Measurements from ENCODE around the gene ANKRD9. TPM values are rescaled to one million over a fixed set of nuclear protein-coding genes. Genes with fewer than 3 reads are reported as not detected.

Gene ANKRD9
- total RNA-seq, 4 donors from 2014 or later: 171 to 504 (median 319) TPM

DNA sequence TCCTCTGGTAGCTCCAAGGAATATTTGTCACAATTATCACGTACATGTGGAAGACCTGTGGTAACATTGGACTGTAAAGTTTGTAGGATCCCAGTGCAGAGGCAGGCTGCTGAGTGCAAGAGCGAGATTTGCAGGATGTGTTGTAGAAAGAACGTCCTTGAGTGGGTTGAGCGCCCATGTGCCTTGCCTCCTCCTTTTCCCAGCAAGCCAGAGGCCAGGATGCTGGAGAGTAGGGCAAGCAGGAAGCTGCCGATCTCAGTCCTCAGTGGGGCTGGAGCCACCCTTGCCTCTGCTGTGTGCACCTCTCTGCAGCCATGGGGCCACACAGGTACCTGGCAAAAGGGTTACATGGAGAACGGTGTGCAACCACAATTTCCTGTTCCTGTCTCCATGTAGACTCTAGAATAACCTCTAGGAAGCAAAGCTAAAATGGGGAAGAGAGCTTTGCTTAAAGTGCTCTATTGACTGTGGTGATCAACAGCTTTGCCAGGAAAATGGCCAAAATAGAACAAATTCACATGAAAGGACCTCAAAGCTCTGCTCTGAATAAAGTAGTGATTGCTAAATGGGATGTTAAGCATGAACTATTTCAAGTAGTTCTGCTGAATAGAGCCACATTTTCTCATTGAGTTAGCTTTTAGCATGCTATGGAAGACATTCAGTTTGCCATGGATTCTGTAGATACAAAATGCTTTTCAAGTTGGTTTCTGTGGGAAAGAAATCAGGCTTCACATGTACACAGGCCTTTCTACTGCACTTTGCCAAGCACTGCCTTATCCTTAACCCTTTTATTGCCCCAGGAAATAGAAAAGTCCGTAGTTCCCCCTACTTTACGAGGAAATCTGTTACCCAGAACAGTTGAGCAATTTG, 37.4 kb downstream of the ANKRD9 start:
- Histone ChIP-seq H3K27me3 (no peaks in the 10 kb centered on the region), H3K4me3 (no peak overlapping the region), H3K27ac (peak overlapping the region in 2 of 4 donors; percentile 7 to 46), H3K36me3 (no peaks in the 10 kb centered on the region), H3K4me1 (peaks cover 0 to 18% (median 7%) of the 10 kb centered on the region in 4 donors), H3K9me3 (no peaks in the 10 kb centered on the region)
- DNase-seq: no peak
- in situ Hi-C loops (cut with MboI; ENCODE audit: low pct_ligation_motif_present in 1 of 4, low pct_unique_long_range_greater_than_20kb in 1 of 4, low sequenced_read_pairs in 3 of 4): no loop called here
- intact Hi-C loops (cut with DNase I; ENCODE audit: low total_unique reads): no loop called here
- 75 to 78% methylated on average over 3 to 8 of the region's 8 CpGs for WGBS, 2 donors (ENCODE audit: low coverage in 1 of 2)
- no peak for TF ChIP-seq POLR2A (IDR thresholded peaks at IDR 0.05)
- TF ChIP-seq, protein P1, sequence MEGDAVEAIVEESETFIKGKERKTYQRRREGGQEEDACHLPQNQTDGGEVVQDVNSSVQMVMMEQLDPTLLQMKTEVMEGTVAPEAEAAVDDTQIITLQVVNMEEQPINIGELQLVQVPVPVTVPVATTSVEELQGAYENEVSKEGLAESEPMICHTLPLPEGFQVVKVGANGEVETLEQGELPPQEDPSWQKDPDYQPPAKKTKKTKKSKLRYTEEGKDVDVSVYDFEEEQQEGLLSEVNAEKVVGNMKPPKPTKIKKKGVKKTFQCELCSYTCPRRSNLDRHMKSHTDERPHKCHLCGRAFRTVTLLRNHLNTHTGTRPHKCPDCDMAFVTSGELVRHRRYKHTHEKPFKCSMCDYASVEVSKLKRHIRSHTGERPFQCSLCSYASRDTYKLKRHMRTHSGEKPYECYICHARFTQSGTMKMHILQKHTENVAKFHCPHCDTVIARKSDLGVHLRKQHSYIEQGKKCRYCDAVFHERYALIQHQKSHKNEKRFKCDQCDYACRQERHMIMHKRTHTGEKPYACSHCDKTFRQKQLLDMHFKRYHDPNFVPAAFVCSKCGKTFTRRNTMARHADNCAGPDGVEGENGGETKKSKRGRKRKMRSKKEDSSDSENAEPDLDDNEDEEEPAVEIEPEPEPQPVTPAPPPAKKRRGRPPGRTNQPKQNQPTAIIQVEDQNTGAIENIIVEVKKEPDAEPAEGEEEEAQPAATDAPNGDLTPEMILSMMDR (IDR thresholded peaks at IDR 0.05): no peak
- no peak for TF ChIP-seq POLR2AphosphoS5 (IDR thresholded peaks at IDR 0.05)
- TF ChIP-seq EP300 (IDR thresholded peaks at IDR 0.05; ENCODE audit: low read depth): no peak

DNA sequence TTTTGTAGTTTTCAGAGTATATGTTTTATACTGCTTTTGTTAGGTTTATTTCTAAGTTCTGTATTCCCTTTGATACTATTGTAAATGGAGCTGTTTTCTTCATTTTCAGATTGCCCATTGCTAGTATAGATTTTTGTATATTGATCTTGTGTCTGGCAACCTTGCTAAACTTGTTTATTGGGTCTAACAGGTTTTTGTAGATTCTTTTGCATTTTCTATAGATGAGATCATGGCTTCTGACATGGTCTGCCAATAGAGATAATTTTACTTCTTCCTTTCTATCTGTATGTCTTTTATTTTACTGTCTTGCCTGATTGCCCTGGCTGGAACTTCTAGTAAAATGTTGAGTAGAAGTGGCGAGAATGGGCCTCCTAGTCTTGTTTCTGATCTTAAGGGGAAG, 40.3 kb downstream of the ANKRD9 start:
- 76 to 83% methylated on average over 1 of the region's 1 CpG for WGBS, 2 donors (ENCODE audit: low coverage in 1 of 2)
- Histone ChIP-seq H3K27ac (no peak overlapping the region), H3K27me3 (no peaks in the 10 kb centered on the region), H3K36me3 (no peaks in the 10 kb centered on the region), H3K9me3 (no peaks in the 10 kb centered on the region), H3K4me3 (no peak overlapping the region), H3K4me1 (peaks cover 0 to 30% (median 12%) of the 10 kb centered on the region in 4 donors)
- TF ChIP-seq POLR2A (IDR thresholded peaks at IDR 0.05) (no peak), POLR2AphosphoS5 (IDR thresholded peaks at IDR 0.05) (no peak), EP300 (IDR thresholded peaks at IDR 0.05; ENCODE audit: low read depth) (no peak)
- TF ChIP-seq, protein P1 (IDR thresholded peaks at IDR 0.05): no peak
- intact Hi-C loops (cut with DNase I; ENCODE audit: low total_unique reads): no loop called here
- in situ Hi-C loops (cut with MboI; ENCODE audit: low pct_ligation_motif_present in 1 of 4, low pct_unique_long_range_greater_than_20kb in 1 of 4, low sequenced_read_pairs in 3 of 4): no loop called here
- no peak for DNase-seq

DNA sequence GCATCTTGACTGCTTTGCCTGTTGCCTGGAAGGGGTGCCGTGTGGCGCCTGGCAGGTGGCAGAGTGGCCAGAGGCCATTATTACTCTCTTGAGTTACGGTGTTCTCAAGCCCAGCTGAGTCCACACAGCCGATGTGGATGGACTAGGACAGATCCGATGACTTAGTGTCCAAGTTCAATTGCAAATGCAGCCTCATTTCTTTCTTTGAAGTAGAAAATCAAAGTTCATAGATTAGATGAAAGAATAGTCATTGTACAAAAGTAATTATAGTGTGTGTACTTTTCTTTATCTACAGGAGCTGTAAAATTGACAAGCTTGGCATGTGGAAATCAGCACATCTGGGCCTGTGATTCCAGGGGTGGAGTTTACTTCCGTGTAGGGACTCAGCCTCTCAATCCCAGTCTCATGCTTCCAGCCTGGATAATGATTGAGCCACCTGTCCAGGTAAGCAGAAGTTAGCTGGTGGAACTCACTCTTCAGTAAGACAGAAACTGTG, 44.7 kb downstream of the ANKRD9 start:
- Histone ChIP-seq H3K4me3 (no peak overlapping the region), H3K36me3 (no peaks in the 10 kb centered on the region), H3K4me1 (peaks cover 0 to 24% (median 5%) of the 10 kb centered on the region in 4 donors), H3K27me3 (no peaks in the 10 kb centered on the region), H3K27ac (peak overlapping the region; percentile 69 to 72 (median 70)), H3K9me3 (no peaks in the 10 kb centered on the region)
- peak; percentile 81 for DNase-seq
- in situ Hi-C loops (cut with MboI; ENCODE audit: low pct_ligation_motif_present in 1 of 4, low pct_unique_long_range_greater_than_20kb in 1 of 4, low sequenced_read_pairs in 3 of 4) (no loop called here), intact Hi-C loops (cut with DNase I; ENCODE audit: low total_unique reads) (no loop called here)
- WGBS, 2 donors (ENCODE audit: low coverage in 1 of 2): 58 to 78% methylated on average over 3 to 6 of the region's 6 CpGs
- TF ChIP-seq EP300 (IDR thresholded peaks at IDR 0.05; ENCODE audit: low read depth): no peak
- TF ChIP-seq POLR2AphosphoS5 (IDR thresholded peaks at IDR 0.05): peak in 2 of 3 donors; percentile 50 to 70

DNA sequence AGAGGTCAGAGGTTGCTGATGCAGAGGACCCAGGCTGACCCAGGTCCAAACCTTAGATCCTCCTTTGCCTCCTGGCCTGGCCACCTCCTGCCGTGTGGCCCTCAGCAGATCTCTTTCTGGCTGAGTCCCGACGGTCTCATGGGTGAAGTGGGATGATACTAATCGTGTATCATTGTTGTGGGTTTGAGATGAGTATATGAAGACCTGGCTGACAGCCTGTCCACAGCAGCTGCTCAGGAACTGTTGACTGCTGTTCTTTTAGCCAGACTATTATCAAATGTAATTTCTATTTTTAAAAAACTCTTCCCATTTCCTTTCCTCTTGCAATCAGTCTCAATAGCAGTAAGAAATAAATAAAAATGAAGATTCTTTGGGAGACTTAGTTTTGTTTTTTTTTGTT, 45.6 kb downstream of the ANKRD9 start:
- in situ Hi-C loops (cut with MboI; ENCODE audit: low pct_ligation_motif_present in 1 of 4, low pct_unique_long_range_greater_than_20kb in 1 of 4, low sequenced_read_pairs in 3 of 4): no loop called here
- Histone ChIP-seq H3K9me3 (no peaks in the 10 kb centered on the region), H3K4me3 (no peak overlapping the region), H3K36me3 (no peaks in the 10 kb centered on the region), H3K27ac (peak overlapping the region in 3 of 4 donors; percentile 69 to 72 (median 69)), H3K27me3 (no peaks in the 10 kb centered on the region), H3K4me1 (peaks cover 0 to 24% (median 5%) of the 10 kb centered on the region in 4 donors)
- intact Hi-C loops (cut with DNase I; ENCODE audit: low total_unique reads): no loop called here
- 84 to 100% methylated on average over 1 to 4 of the region's 4 CpGs for WGBS, 2 donors (ENCODE audit: low coverage in 1 of 2)
- DNase-seq: no peak
- TF ChIP-seq POLR2AphosphoS5 (IDR thresholded peaks at IDR 0.05): no peak
- TF ChIP-seq, protein P1 (IDR thresholded peaks at IDR 0.05): no peak

All from transverse colon (tissue), 4 donors.